GM18520 (cell line): ENCODE measurements around the gene SP3.
A peak's percentile ranks its signal among the peaks of the same experiment; 100 is the strongest.
"Not testable (repeated sequence)": the region's sequence is repeated elsewhere in the genome, so short reads cannot be mapped to it uniquely, and the experiment has no call there.

Source experiments
- ATAC-seq: cut with Tn5 transposase; IDR thresholded peaks from one replicate; pipeline ENCODE4 v1.9.1; 2021; ENCODE audit not compliant: unreplicated experiment

The SP3 gene

GRCh38 chr2:173896755-173897154, 68.4 kb downstream of the SP3 start:
- no peak for ATAC-seq

- no peak for ATAC-seq
Observed at GRCh38 chr2:173892341-173892740, 72.8 kb downstream of the SP3 start.

- ATAC-seq = no peak
Observed at GRCh38 chr2:173891315-173892037, 73.7 kb downstream of the SP3 start.

GRCh38 chr2:173889464-173889863, 75.7 kb downstream of the SP3 start:
- ATAC-seq = not testable (repeated sequence)

GRCh38 chr2:173886613-173887012, 78.6 kb downstream of the SP3 start:
- no peak for ATAC-seq

- no peak for ATAC-seq
Observed at GRCh38 chr2:173884025-173884802, 81.0 kb downstream of the SP3 start.

GRCh38 chr2:173881886-173882285, 83.3 kb downstream of the SP3 start:
- no peak for ATAC-seq

- no peak for ATAC-seq
Observed at GRCh38 chr2:173881461-173881860, 83.7 kb downstream of the SP3 start.

GRCh38 chr2:173880561-173880960, 84.6 kb downstream of the SP3 start:
- ATAC-seq = no peak

- no peak for ATAC-seq
Observed at GRCh38 chr2:173876833-173877413, 88.2 kb downstream of the SP3 start.

GRCh38 chr2:173874894-173875237, 90.3 kb downstream of the SP3 start:
- ATAC-seq = peak; percentile 81

- peak; percentile 19 for ATAC-seq
Observed at GRCh38 chr2:173874003-173874893, 90.9 kb downstream of the SP3 start.

- no peak for ATAC-seq
Observed at GRCh38 chr2:173872714-173873113, 92.5 kb downstream of the SP3 start.

GRCh38 chr2:173869244-173870229, 95.6 kb downstream of the SP3 start:
- no peak for ATAC-seq

GRCh38 chr2:173868406-173868805, 96.8 kb downstream of the SP3 start:
- ATAC-seq = no peak

GRCh38 chr2:173866874-173867618, 98.1 kb downstream of the SP3 start:
- ATAC-seq = no peak

GRCh38 chr2:173865971-173866873, 99.0 kb downstream of the SP3 start:
- no peak for ATAC-seq

GRCh38 chr2:173862612-173863217, 102.5 kb downstream of the SP3 start:
- ATAC-seq = no peak
